ENCODE measurements around the gene WNT11.
A peak's percentile ranks its signal among the peaks of the same experiment; 100 is the strongest.

The WNT11 gene

DNA sequence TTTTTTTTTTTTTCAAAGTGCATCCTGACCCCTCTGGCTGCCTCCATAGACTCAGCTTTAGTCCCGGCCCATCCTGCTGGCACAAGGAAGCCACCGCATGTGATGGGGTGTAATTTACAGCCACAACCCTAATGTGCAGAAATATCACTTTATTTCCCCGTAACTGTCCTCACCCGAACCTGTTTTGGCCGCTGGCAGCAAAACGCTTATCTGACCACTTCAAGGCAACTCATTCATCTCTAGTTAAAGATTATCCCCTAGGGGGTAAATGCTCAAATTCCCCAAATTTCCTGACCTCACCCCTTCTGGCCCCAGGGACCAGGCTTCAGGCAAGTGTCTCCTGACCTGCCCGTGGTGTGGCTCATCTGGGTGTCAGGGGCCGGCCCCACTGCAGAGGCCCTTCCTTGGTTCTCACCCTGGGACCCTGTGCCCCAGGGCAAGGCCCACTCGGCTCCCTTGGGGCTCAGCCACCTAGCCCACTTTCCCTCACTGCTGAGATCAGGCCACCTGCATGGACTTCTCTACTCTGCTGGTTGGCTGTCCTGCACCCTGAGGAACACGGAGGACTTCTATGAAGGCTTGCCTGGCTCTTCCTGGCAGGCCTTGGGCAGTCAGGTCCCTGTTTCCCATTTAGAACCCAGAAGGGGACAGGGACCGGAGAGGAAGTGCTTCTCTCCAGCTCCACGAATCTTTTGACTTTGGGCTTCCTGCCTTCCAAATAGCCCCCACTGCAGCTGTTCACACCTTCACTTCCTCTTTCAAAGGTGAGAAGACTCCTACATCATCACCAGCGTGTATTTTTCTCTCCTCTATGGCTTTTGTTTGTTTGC, 53.3 kb downstream of the WNT11 start:
- no peak for DNase-seq (ENCODE audit: low spot score)

DNA sequence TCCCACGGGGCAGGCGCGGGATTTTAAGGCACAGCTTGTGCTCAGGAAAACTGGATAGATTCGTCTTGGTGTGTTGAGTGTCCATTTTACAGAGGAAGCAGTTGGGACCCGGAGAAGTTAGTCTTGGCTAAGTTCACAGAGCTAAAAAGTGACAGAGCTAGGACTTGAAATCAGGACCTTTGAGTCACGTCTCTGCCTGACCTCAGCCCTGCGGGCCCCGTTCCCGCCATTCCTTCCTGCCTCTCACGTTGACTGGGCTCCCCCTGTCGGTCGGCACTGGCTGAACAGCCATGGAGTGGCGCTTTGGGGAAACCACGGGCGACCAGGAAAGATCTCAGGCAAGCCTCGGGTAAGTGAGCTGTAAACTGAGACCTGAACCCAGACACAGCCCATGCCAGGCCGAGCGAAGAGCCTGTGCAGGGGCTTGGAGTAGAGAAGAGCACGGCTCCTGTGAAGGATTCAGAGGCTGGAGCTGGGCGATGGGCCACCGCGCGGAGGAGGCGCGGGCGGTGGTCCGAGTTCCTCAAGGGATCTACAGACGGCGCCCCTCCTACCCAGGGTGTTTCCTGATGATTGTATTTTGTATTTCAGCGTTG, 54.1 kb downstream of the WNT11 start:
- DNase-seq (ENCODE audit: low spot score) = peak; percentile 90

- no peak for DNase-seq (ENCODE audit: low spot score)
These were observed 54.7 kb downstream of the WNT11 start for GRCh38 chr11:76151556-76152085.

GRCh38 chr11:76150141-76150540, 56.2 kb downstream of the WNT11 start:
- no peak for DNase-seq (ENCODE audit: low spot score)

GRCh38 chr11:76149713-76150112, 56.6 kb downstream of the WNT11 start:
- no peak for DNase-seq (ENCODE audit: low spot score)

DNA sequence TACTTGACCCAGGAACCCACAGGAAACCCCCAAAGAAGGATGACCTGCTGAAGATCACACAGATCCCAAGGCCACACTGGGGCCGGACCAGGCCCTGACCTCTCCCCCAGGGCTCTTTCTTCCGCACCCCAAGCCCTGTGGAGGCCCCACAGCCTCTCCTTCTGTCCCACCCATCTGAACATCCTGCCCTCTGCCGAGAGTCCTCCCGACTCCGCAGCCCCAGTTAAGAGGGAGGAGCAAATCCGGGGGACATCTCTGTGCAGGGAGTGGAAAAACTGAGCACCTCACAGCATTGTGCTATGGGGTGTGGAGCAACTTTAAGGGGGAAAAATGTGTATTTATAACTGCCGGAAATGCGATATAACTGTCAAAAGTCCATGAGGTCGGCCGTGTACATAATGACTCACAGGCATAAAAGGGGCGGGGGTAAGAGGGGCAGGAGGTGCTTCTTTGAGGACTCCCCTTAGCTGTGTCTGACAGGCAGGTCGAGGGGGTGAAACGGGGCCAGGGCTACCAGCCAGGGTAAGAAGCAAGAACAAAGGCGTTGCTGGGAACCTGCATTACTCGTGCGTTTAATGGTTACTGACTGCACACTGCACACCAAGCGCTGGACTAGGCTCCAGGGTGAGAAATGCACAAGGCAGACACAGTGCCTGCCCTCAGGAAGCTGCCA, 57.2 kb downstream of the WNT11 start:
- DNase-seq (ENCODE audit: low spot score) = no peak

- DNase-seq (ENCODE audit: low spot score) = no peak
These were observed 58.1 kb downstream of the WNT11 start for GRCh38 chr11:76148231-76148630.

DNA sequence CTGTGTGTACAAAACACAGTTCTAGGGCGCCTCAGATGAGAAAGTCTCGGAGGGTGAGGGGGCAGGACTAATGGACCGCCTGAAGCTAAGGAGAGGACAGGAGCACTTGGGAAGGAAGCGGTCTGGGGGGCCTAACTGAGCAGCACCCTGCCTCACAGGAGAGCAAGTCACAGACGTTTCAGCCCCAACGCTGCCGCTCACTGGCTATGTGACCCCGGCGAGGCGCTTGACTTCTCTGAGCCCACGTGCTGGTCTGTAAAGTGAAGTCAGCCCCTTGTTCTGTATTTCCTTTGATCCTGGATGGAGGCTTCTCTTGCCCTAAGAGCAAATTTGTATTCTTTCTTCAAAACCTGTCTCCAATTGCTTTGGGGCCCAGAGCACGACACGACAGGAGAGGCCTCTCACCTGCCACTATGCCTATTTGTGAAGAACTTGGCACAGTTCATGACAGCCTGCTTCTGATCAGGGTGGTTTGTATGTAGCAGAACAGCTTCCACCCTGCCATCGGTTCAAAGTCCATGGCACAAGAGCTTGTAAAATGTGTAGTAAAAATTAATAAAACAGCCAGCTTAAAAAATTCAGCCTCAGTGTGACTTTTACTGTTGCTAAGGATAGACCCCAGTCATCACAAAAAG, 59.1 kb downstream of the WNT11 start:
- no peak for DNase-seq (ENCODE audit: low spot score)

- no peak for DNase-seq (ENCODE audit: low spot score)
These were observed 63.0 kb downstream of the WNT11 start for GRCh38 chr11:76143274-76143673.

DNA sequence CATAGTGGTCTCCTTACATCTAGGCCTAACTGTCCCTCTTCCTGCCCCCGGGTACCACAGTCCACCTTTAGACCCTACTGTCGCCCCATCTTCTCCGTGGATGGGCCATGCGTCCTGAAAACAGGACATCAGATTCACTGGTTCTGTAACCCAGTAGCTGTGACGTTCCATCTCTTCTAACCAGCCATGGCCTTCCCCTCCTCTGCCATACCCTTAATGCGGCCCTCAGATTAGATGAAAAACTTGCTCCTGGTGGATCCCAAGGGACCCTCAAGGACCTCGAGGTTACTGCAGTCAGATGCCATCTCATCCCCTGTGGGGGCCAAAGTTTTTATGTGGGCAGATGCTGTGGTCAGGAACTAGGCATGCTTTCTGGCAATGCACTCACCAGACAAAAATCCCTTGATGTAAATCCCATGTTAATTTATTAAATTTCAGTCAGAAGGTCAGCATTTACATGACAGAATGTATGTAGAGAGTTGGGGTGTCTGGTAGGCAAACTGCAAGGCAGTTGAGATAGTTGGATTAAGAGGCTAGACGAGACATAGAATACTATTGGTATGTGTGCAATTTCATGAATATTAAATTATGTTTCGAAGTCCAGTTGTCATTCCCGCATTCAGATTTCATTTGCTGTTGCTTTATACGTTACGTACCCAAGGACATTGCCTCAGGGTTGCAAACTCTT, 64.3 kb downstream of the WNT11 start:
- DNase-seq (ENCODE audit: low spot score) = no peak

DNA sequence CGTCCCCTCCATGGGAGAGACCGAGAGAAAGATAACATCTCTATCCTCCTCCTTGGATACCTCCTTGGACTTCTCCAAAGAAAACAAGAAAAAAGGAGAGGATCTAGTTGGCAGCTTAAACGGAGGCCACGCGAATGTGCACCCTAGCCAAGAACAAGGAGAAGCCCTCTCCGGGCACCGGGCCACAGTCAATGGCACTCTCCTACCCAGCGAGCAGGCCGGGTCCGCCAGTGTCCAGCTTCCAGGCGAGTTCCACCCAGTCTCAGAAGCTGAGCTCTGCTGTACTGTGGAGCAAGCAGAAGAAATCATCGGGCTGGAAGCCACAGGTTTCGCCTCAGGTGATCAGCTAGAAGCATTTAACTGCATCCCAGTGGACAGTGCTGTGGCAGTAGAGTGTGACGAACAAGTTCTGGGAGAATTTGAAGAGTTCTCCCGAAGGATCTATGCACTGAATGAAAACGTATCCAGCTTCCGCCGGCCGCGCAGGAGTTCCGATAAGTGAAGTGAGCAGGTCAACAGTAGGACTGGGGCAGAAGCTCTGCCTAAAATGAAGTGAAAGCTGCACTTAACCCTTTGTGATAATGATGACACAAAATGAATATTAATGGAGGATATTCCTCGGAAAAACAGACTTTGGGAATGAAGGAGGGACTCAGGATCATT, 65.3 kb downstream of the WNT11 start:
- DNase-seq (ENCODE audit: low spot score) = no peak

- no peak for DNase-seq (ENCODE audit: low spot score)
These were observed 67.0 kb downstream of the WNT11 start for GRCh38 chr11:76139314-76139713.
